ENCODE data around the gene SET. TPM values are rescaled to one million over a fixed set of nuclear protein-coding genes. Genes with fewer than 3 reads are reported as not detected.

Gene SET
- total RNA-seq, 1 donor = 313 TPM

DNA sequence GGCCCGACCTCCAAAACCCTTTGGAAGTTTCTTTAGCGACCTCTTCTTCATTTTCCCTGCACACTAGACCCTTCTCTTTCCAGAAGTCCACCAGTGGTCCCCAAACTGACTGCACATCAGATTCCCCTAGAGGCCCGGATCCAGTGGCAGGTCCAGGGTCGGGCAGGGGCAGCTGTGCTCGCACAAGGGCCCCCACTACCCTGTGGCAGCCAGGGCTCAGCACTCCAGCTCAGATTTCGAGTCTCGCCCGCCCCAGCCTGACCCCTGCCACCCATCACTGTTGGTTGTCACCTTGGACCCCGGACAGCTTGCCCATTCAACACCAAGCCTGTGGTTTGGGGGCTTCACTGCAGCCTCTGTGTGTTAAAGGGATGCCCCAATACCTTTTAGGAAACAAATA is 42.7 kb downstream of the SET start:
- TF ChIP-seq, protein P1, sequence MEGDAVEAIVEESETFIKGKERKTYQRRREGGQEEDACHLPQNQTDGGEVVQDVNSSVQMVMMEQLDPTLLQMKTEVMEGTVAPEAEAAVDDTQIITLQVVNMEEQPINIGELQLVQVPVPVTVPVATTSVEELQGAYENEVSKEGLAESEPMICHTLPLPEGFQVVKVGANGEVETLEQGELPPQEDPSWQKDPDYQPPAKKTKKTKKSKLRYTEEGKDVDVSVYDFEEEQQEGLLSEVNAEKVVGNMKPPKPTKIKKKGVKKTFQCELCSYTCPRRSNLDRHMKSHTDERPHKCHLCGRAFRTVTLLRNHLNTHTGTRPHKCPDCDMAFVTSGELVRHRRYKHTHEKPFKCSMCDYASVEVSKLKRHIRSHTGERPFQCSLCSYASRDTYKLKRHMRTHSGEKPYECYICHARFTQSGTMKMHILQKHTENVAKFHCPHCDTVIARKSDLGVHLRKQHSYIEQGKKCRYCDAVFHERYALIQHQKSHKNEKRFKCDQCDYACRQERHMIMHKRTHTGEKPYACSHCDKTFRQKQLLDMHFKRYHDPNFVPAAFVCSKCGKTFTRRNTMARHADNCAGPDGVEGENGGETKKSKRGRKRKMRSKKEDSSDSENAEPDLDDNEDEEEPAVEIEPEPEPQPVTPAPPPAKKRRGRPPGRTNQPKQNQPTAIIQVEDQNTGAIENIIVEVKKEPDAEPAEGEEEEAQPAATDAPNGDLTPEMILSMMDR (IDR thresholded peaks at IDR 0.05; ENCODE audit: insufficient read depth, low read length) = no peak
- H3K4me3 ChIP-seq (ENCODE audit: low read depth, low read length) = no peak overlapping the region
- DNase-seq (ENCODE audit: low read depth) = no peak

DNA sequence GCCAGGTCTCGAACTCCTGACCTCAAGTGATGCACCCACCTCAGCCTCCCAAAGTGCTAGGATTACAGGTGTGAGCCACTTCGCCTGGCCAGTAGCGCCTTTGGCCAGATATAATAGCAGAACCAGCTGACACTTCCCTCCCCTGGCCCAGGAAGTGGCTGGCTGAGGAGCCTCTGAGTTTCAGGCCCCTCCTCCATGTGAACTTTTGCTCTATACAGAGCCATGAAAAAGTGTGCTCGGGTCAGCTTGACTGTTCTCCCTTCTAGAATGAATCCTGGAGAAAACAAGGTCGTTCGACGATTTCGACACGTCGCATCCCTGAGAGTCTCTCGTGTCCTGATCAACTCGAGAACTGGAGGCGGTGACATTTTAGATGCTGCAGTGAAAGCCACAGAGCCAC is 43.6 kb downstream of the SET start:
- DNase-seq (ENCODE audit: low read depth) = no peak
- TF ChIP-seq, protein P1 (IDR thresholded peaks at IDR 0.05; ENCODE audit: insufficient read depth, low read length) = no peak
- H3K4me3 ChIP-seq (ENCODE audit: low read depth, low read length) = no peak overlapping the region

DNA sequence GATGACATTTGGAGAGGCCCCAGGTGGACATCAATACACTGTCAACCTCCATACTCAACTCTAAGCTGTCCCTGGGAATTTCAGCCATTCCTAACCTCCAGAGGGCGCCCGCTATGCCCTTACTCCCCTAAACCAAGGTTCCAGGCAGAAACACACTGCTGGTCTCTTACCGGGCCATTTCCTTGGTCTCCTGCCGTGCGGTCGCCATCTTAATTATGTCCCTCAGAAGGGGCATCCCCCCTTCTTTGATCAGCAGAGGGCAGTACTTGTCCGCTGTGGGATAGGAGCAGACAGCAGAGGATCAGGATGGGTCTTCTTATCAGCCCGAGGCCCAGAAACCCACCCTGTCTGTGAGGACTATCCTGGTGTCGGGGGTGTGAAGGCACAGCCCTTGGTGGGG is 44.2 kb downstream of the SET start:
- DNase-seq (ENCODE audit: low read depth) = peak; percentile 74
- TF ChIP-seq, protein P1 (IDR thresholded peaks at IDR 0.05; ENCODE audit: insufficient read depth, low read length) = peak; percentile 77
- H3K4me3 ChIP-seq (ENCODE audit: low read depth, low read length) = no peak overlapping the region

DNA sequence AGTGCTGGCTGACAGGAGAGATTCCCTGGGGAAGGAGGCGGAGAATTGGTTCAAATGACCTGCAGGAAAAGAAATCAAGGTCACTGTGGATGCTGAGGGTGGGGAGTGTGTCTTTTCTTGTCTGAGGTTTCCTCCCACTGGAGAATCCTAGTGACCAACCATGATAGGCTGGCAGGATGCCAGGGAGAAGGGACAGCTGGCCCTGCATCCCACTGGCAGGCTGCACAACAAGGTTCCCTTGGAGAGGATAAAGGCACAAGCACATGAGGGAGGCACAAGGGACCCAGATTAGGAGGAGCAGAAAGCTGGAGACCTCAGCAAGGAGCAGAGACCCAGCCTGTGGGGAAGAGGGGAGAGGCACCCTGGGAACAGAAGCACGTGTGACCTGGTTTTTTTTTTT is 46.4 kb downstream of the SET start:
- DNase-seq (ENCODE audit: low read depth) = no peak
- H3K4me3 ChIP-seq (ENCODE audit: low read depth, low read length) = no peak overlapping the region
- TF ChIP-seq, protein P1 (IDR thresholded peaks at IDR 0.05; ENCODE audit: insufficient read depth, low read length) = no peak

DNA sequence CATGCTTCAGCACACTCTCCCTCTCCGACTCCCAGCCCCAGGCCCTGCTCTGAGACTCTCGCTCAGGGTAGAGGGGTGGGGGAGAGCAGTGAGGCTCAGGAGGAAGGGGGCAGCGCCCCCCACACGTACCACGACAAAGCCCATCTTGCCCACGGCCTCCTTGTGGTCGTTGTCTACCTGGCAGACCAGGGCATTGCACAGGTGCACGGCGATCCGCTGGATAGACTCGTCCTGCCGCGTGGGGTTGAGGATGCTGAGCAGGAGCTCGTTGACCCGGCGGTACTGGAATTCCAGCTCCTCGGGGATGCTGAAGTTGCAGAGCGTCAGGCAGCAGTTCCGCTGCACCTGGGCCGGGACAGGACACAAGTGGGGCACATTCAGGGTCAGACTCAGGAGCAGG is 53.4 kb downstream of the SET start:
- TF ChIP-seq, protein P1 (IDR thresholded peaks at IDR 0.05; ENCODE audit: insufficient read depth, low read length) = no peak
- H3K4me3 ChIP-seq (ENCODE audit: low read depth, low read length) = no peak overlapping the region
- no peak for DNase-seq (ENCODE audit: low read depth)

DNA sequence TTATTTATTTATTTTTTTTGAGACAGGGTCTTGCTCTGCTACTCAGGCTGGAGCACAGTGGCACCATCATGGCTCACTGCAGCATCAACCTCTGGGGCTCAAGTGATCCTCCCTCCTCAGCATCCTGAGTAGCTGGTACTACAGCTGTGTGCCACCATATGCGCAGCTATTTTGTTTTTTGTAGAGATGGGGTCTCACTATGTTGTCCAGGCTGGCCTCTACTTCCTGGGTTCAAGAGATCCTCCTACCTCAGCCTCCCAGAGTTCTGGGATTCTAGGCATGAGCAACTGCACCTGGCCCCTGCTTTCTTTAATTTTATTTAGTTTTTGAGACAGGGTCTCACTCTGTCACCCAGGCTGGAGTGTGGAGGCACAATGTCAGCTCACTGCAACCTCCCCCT is 54.4 kb downstream of the SET start:
- TF ChIP-seq, protein P1 (IDR thresholded peaks at IDR 0.05; ENCODE audit: insufficient read depth, low read length) = no peak
- DNase-seq (ENCODE audit: low read depth) = no peak
- H3K4me3 ChIP-seq (ENCODE audit: low read depth, low read length) = no peak overlapping the region

Small RNA genes within 50 kb of the gene (small RNA-seq; reads per million reads assigned to genes)
- gene RF00017 (not detected), gene RN7SL560P (not detected)

Other genes starting within 250 kb of the SET start
- gene ODF2, start 233.2 kb upstream of the SET start, total RNA-seq (ENCODE audit: low replicate concordance) = 10.5 and 25.4 TPM in 2 replicates
- 15.9 and 42.6 TPM in 2 replicates for gene GLE1, start 184.5 kb upstream of the SET start, total RNA-seq (ENCODE audit: low replicate concordance)
- 287 and 673 TPM in 2 replicates for gene SPTAN1, start 136.6 kb upstream of the SET start, total RNA-seq (ENCODE audit: low replicate concordance)
- gene DYNC2I2, start 32.4 kb upstream of the SET start, total RNA-seq (ENCODE audit: low replicate concordance) = 42.8 and 65.7 TPM in 2 replicates
- 1.2 and 3.6 TPM in 2 replicates for gene PKN3, start 13.3 kb downstream of the SET start, total RNA-seq (ENCODE audit: low replicate concordance)
- 18.9 and 31.2 TPM in 2 replicates for gene ZDHHC12, start 34.9 kb downstream of the SET start, total RNA-seq (ENCODE audit: low replicate concordance)
- 24.3 and 76.3 TPM in 2 replicates for gene ZER1, start 82.7 kb downstream of the SET start, total RNA-seq (ENCODE audit: low replicate concordance)
- 21.0 and 24.2 TPM in 2 replicates for gene TBC1D13, start 98.0 kb downstream of the SET start, total RNA-seq (ENCODE audit: low replicate concordance)
- 11.1 and 14.3 TPM in 2 replicates for gene ENDOG, start 129.3 kb downstream of the SET start, total RNA-seq (ENCODE audit: low replicate concordance)
- gene SPOUT1, start 140.6 kb downstream of the SET start, total RNA-seq (ENCODE audit: low replicate concordance) = 14.9 and 15.0 TPM in 2 replicates
- gene KYAT1, start 192.7 kb downstream of the SET start, total RNA-seq (ENCODE audit: low replicate concordance) = 5.3 and 6.8 TPM in 2 replicates
- gene LRRC8A, start 192.9 kb downstream of the SET start, total RNA-seq (ENCODE audit: low replicate concordance) = 19.6 and 50.6 TPM in 2 replicates
- 8.5 and 13.1 TPM in 2 replicates for gene PHYHD1, start 231.8 kb downstream of the SET start, total RNA-seq (ENCODE audit: low replicate concordance)

All from fibroblast of the aortic adventitia (primary cell).